Liver (tissue), 3 donors: Measurements from ENCODE around the gene VWA5A.

ENCODE experiments used
- CTCF ChIP-seq: fragments of 150-350 bp; IDR thresholded peaks from 2 replicates; pipeline ENCODE4 v1.5.1; 2017; ENCODE audit warnings: improper control_type of control experiment, low read depth, low read length; ENCODE audit not compliant: missing input control
- EGR1 ChIP-seq, 2 donors: IDR thresholded peaks; 2 replicates each; pipeline ENCODE4 v1.6.1; 2016 to 2018; ENCODE audit warnings: antibody characterized with exemption in 2 of 2, low read depth in 2 of 2
- FOXA1 ChIP-seq: IDR thresholded peaks from 2 replicates; pipeline ENCODE4 v1.6.1; 2016; ENCODE audit warnings: antibody characterized with exemption
- JUND ChIP-seq, 2 donors: IDR thresholded peaks; 2 replicates each; pipeline ENCODE4 v1.6.1; 2016; ENCODE audit warnings: antibody characterized with exemption in 2 of 2
- RAD21 ChIP-seq, 2 donors: IDR thresholded peaks; 2 replicates each; pipeline ENCODE4 v1.6.1; 2016; ENCODE audit warnings: antibody characterized with exemption in 2 of 2, mild to moderate bottlenecking in 2 of 2
- RXRA ChIP-seq, 2 donors: IDR thresholded peaks; 2 replicates each; pipeline ENCODE4 v1.6.1; 2017 to 2018; ENCODE audit warnings: antibody characterized with exemption in 2 of 2, mild to moderate bottlenecking in 1 of 2
- SP1 ChIP-seq: IDR thresholded peaks from 2 replicates; pipeline ENCODE4 v1.6.1; 2018; ENCODE audit warnings: antibody characterized with exemption, mild to moderate bottlenecking
- TAF1 ChIP-seq: conservative IDR thresholded peaks from 2 replicates; pipeline ENCODE4 v1.6.1; 2016; ENCODE audit warnings: antibody characterized with exemption, mild to moderate bottlenecking
- TF ChIP-seq, protein P1 (sequence below): IDR thresholded peaks from 2 replicates; pipeline ENCODE4 v1.6.1; 2016; ENCODE audit warnings: antibody characterized with exemption, mild to moderate bottlenecking
- TF ChIP-seq, protein P2 (sequence below): IDR thresholded peaks from 2 replicates; pipeline ENCODE4 v1.6.1; 2016; ENCODE audit warnings: antibody characterized with exemption
- TF ChIP-seq, protein P3 (sequence below): IDR thresholded peaks from 2 replicates; pipeline ENCODE4 v1.6.1; 2016; ENCODE audit warnings: antibody characterized with exemption
- donor health status: healthy.
- donor health status: healthy.

- no peak for TF ChIP-seq CTCF
- TF ChIP-seq, protein P1, sequence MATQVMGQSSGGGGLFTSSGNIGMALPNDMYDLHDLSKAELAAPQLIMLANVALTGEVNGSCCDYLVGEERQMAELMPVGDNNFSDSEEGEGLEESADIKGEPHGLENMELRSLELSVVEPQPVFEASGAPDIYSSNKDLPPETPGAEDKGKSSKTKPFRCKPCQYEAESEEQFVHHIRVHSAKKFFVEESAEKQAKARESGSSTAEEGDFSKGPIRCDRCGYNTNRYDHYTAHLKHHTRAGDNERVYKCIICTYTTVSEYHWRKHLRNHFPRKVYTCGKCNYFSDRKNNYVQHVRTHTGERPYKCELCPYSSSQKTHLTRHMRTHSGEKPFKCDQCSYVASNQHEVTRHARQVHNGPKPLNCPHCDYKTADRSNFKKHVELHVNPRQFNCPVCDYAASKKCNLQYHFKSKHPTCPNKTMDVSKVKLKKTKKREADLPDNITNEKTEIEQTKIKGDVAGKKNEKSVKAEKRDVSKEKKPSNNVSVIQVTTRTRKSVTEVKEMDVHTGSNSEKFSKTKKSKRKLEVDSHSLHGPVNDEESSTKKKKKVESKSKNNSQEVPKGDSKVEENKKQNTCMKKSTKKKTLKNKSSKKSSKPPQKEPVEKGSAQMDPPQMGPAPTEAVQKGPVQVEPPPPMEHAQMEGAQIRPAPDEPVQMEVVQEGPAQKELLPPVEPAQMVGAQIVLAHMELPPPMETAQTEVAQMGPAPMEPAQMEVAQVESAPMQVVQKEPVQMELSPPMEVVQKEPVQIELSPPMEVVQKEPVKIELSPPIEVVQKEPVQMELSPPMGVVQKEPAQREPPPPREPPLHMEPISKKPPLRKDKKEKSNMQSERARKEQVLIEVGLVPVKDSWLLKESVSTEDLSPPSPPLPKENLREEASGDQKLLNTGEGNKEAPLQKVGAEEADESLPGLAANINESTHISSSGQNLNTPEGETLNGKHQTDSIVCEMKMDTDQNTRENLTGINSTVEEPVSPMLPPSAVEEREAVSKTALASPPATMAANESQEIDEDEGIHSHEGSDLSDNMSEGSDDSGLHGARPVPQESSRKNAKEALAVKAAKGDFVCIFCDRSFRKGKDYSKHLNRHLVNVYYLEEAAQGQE, result no peak
- no peak for TF ChIP-seq RAD21 (IDR thresholded peaks at IDR 0.05)
- TF ChIP-seq, protein P2, sequence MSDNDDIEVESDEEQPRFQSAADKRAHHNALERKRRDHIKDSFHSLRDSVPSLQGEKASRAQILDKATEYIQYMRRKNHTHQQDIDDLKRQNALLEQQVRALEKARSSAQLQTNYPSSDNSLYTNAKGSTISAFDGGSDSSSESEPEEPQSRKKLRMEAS, result no peak
- TF ChIP-seq FOXA1, result no peak
- TF ChIP-seq, protein P3, sequence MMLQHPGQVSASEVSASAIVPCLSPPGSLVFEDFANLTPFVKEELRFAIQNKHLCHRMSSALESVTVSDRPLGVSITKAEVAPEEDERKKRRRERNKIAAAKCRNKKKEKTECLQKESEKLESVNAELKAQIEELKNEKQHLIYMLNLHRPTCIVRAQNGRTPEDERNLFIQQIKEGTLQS, result no peak
- no peak for TF ChIP-seq JUND (IDR thresholded peaks at IDR 0.05)
- TF ChIP-seq RXRA (IDR thresholded peaks at IDR 0.05), result no peak
- TF ChIP-seq TAF1, result no peak
- TF ChIP-seq EGR1 (IDR thresholded peaks at IDR 0.05; ENCODE audit: low read depth in 2 of 2), result no peak
- TF ChIP-seq SP1, result no peak
These were observed 18.9 kb upstream of the VWA5A start for GRCh38 chr11:124096364-124096763.
